ENCODE measurements around the gene NDST1. TPM values are rescaled to one million over a fixed set of nuclear protein-coding genes. Genes with fewer than 3 reads are reported as not detected.
A peak's percentile ranks its signal among the peaks of the same experiment; 100 is the strongest.

The NDST1 gene
- total RNA-seq (2014; rRNA removed; shearing (Covaris generic); ENCODE audit: low replicate concordance): 8.4 and 20.9 TPM in 2 replicates

DNA sequence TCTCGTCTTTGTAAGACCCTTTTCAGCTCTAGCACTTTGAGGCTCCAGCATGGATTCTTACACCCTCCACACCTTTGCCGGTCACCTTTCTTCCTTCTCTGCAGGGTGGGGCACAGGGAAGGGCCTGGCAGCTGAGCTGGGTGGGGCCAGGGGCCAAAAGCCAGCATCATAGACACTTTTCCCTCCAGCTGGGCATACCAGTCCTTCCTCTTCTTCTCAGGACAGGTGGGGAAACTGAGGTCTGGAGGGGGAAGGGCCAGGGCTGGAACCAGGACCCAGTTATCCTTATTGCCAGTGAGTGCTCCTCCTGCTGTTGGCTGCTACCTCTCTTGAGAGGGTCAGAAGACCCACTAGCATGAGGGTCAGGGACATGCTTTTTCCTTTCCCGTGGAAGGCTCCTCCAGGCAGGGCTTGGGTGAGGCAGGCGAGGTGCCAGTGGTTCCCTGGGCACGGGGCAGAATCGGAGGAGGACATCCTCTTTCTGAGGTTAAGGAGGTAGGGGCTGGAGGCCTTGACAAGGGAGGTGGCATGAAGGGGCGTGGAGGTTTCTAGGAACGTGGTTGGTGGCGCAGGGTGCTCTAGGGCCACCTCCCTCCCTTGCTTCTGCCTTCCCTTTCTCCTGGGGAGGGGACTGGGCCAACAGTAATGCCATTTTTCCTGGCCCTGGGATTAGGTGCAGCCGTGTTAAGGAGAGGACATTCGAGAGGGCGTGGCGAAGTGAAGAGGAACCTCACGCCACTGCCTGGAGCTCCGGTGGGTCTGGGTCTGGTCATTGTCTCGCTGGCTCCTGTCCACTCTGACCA is at the start of gene NDST1:
TSS of gene NDST1 (plus strand) at position 658 of the 803 bp plus-strand sequence. CDS start 13,124 bp downstream, outside the sequence.
- Histone ChIP-seq H3K9me2 (replicated peaks; ENCODE audit: insufficient read depth, low read length) (no peaks in the 10 kb centered on the region), H3K4me2 (ENCODE audit: low read depth, low read length, poor library complexity, severe bottlenecking) (no peak within 1 kb of the TSS), H3K36me3 (ENCODE audit: insufficient read depth, low read length) (no peaks in the 10 kb centered on the region), H2AFZ (ENCODE audit: low read length) (no peak within 1 kb of the TSS), H3K4me1 (ENCODE audit: low read length) (no peaks in the 10 kb centered on the region), H3K27me3 (ENCODE audit: low read length) (no peaks in the 10 kb centered on the region), H3K79me2 (ENCODE audit: low read length) (no peaks in the 10 kb centered on the region), H3K9me3 (ENCODE audit: low read length) (no peaks in the 10 kb centered on the region), H3K9ac (ENCODE audit: low read length) (no peak within 1 kb of the TSS), H3K27ac (ENCODE audit: low read length) (no peak within 1 kb of the TSS), H3K4me3 (ENCODE audit: low read length) (no peak within 1 kb of the TSS), H4K20me1 (ENCODE audit: insufficient read depth, low read depth, low read length) (peaks cover 42% of the 10 kb centered on the region)
- DNase-seq: no peak

DNA sequence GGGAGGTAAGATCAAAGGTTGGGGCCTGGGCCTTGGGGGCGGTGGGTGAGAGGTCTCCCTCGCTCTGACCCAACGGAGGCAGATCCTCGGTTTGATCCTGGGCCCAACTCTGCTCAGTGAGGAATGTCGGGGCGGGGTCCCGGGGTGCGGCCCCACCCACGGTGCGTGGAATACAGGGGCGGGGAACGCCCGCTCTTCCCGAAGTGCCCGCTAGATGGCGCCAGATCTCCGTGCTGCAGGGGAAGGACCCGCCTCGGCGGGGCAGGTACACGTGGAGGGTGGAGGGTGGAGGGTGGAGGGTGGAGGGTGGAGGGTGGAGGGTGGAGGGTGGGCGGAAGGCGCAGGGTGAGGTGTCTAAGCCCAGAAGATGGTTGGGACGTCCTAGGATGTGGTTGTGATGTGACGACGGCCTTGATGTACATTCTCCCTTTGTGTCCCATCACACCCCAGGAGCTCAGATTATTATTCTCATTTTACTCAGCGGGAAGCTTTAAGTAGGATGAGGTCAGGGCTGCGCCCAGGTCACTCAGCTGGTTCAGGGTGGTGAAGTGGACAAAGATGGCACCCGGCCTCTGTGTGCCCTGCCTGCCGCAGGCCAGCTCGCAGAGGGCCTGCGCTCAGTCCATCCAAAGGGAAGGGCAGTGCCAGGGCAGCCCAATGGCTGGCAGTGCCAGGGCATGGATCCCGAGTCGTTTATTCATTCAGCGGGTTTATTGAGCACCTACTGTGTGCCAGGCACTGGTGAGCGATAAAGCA is 49.0 kb upstream of the NDST1 start:
- Histone ChIP-seq H3K9ac (ENCODE audit: low read length) (no peak overlapping the region), H3K27ac (ENCODE audit: low read length) (no peak overlapping the region), H3K4me3 (ENCODE audit: low read length) (peak overlapping the region; percentile 11; the same call in 1 of the 2 replicates)

DNA sequence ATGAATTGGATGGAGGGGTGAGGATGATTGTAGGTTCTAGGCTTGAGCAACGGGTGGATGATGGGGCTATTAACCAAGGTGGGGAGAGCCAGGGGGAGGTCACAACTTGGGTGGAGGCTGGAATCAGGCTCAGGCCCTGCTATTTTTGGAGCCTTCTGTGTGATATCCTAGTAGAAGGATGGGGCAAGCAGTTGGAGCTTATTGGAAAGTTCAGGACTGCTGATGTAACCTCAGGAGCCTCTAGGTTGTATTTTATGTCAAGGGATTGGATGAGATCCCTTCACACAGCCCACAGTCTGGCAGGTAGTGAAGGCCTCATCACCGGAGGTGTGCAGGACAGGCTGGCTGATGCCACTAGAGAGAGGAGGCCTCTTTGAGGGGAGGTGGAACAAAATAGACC is 47.1 kb upstream of the NDST1 start:
- no peaks in the 10 kb centered on the region for H3K9me2 ChIP-seq (replicated peaks; ENCODE audit: insufficient read depth, low read length)
- peaks cover 23% of the 10 kb centered on the region for H3K4me1 ChIP-seq (ENCODE audit: low read length)
- H3K4me2 ChIP-seq (ENCODE audit: low read depth, low read length, poor library complexity, severe bottlenecking): peak overlapping the region; percentile 74
- H3K9ac ChIP-seq (ENCODE audit: low read length): peak overlapping the region; percentile 70
- peak overlapping the region; percentile 55 for H3K4me3 ChIP-seq (ENCODE audit: low read length)
- H2AFZ ChIP-seq (ENCODE audit: low read length): peak overlapping the region; percentile 98
- H4K20me1 ChIP-seq (ENCODE audit: insufficient read depth, low read depth, low read length): no peaks in the 10 kb centered on the region
- H3K79me2 ChIP-seq (ENCODE audit: low read length): no peaks in the 10 kb centered on the region
- DNase-seq: no peak
- no peaks in the 10 kb centered on the region for H3K9me3 ChIP-seq (ENCODE audit: low read length)
- no peaks in the 10 kb centered on the region for H3K27me3 ChIP-seq (ENCODE audit: low read length)
- H3K27ac ChIP-seq (ENCODE audit: low read length): peak overlapping the region; percentile 90
- H3K36me3 ChIP-seq (ENCODE audit: insufficient read depth, low read length): no peaks in the 10 kb centered on the region

More for the DNA sequence above, 49.0 kb upstream of the NDST1 start:
- H2AFZ ChIP-seq (ENCODE audit: low read length): peak overlapping the region; percentile 72; the same call in 1 of the 2 replicates
- H3K79me2 ChIP-seq (ENCODE audit: low read length): no peaks in the 10 kb centered on the region
- no peaks in the 10 kb centered on the region for H3K27me3 ChIP-seq (ENCODE audit: low read length)
- no peaks in the 10 kb centered on the region for H4K20me1 ChIP-seq (ENCODE audit: insufficient read depth, low read depth, low read length)
- H3K9me3 ChIP-seq (ENCODE audit: low read length): no peaks in the 10 kb centered on the region
- no peaks in the 10 kb centered on the region for H3K36me3 ChIP-seq (ENCODE audit: insufficient read depth, low read length)
- H3K4me1 ChIP-seq (ENCODE audit: low read length): peaks cover 27% of the 10 kb centered on the region
- H3K9me2 ChIP-seq (replicated peaks; ENCODE audit: insufficient read depth, low read length): no peaks in the 10 kb centered on the region
- DNase-seq: peak; percentile 93
- peak overlapping the region; percentile 26 for H3K4me2 ChIP-seq (ENCODE audit: low read depth, low read length, poor library complexity, severe bottlenecking)

DNA sequence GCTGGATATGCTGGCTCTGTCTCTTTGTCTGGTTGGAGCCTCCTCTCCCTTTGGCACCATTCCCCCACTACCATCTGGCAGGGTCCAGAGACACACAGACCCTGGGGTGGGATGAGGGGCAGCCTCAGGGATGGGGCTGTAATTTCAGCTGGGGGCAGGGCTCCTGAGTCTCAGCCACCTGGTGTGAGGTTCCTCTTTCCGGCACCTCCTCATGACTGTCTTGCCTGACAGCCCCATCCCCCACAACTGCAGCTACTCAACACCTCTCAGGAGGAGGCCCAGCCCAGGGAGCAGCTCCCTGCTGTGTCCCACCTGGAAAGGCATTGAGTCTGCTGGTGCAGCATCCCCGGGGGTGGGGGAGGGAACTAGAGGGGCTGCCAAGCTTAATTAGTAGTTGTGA is 46.7 kb upstream of the NDST1 start:
- Histone ChIP-seq H3K27ac (ENCODE audit: low read length) (peak overlapping the region; percentile 90), H3K36me3 (ENCODE audit: insufficient read depth, low read length) (no peaks in the 10 kb centered on the region), H3K4me2 (ENCODE audit: low read depth, low read length, poor library complexity, severe bottlenecking) (peak overlapping the region; percentile 74), H3K9me3 (ENCODE audit: low read length) (no peaks in the 10 kb centered on the region), H2AFZ (ENCODE audit: low read length) (peak overlapping the region; percentile 98), H3K27me3 (ENCODE audit: low read length) (no peaks in the 10 kb centered on the region), H3K4me1 (ENCODE audit: low read length) (peaks cover 23% of the 10 kb centered on the region), H4K20me1 (ENCODE audit: insufficient read depth, low read depth, low read length) (no peaks in the 10 kb centered on the region), H3K9me2 (replicated peaks; ENCODE audit: insufficient read depth, low read length) (no peaks in the 10 kb centered on the region), H3K4me3 (ENCODE audit: low read length) (peak overlapping the region; percentile 55), H3K79me2 (ENCODE audit: low read length) (no peaks in the 10 kb centered on the region), H3K9ac (ENCODE audit: low read length) (peak overlapping the region; percentile 70)
- peak; percentile 94 for DNase-seq

DNA sequence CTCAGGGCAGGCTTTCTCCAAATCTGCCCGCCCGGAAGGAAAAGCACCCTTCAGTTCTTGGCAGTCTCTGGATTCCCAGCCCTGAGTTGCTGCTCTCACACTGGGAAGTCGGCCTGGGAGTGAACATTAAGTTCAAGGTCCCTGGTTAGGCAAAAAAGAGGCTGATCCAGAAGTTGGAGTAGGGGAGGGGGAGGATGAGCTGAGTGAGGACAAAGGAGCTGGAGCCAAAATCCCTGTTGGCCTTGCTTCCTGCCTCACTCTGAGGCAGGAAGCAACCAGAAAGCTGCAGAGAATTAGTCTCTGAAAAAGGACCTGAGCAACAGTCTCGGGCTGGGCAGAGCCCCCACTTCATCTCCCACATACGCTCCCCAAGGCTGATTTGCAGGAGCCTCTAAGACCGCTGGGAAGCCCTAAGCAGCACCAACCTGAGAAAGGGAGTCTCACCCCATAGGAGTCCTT is 43.3 kb upstream of the NDST1 start:
- no peaks in the 10 kb centered on the region for H3K27me3 ChIP-seq (ENCODE audit: low read length)
- no peaks in the 10 kb centered on the region for H3K9me2 ChIP-seq (replicated peaks; ENCODE audit: insufficient read depth, low read length)
- no peaks in the 10 kb centered on the region for H3K79me2 ChIP-seq (ENCODE audit: low read length)
- H3K36me3 ChIP-seq (ENCODE audit: insufficient read depth, low read length): no peaks in the 10 kb centered on the region
- no peak overlapping the region for H3K27ac ChIP-seq (ENCODE audit: low read length)
- no peak overlapping the region for H3K4me2 ChIP-seq (ENCODE audit: low read depth, low read length, poor library complexity, severe bottlenecking)
- H3K9ac ChIP-seq (ENCODE audit: low read length): no peak overlapping the region
- H3K9me3 ChIP-seq (ENCODE audit: low read length): no peaks in the 10 kb centered on the region
- H4K20me1 ChIP-seq (ENCODE audit: insufficient read depth, low read depth, low read length): no peaks in the 10 kb centered on the region
- no peak overlapping the region for H2AFZ ChIP-seq (ENCODE audit: low read length)
- H3K4me1 ChIP-seq (ENCODE audit: low read length): peaks cover 17% of the 10 kb centered on the region
- H3K4me3 ChIP-seq (ENCODE audit: low read length): no peak overlapping the region
- DNase-seq: no peak

DNA sequence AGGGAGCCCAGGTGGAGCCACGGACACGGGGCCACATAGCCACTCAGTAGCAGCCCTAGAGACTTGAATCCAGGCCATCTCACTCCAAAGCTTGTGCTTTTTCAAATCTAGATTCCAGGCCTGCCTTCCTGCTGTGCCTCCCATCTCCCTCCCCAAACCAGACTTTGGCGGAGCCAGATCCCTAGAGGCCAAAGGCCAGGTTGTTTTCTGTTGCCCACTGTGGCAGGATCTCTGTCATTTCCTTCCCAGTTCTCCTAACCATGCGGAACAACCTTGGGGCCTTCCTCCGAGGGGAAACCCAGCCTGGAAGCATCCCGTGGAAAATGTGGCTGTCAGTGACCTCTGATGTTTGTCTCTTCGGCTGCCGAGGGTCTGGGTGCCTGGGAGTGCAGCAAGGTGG is 42.0 kb upstream of the NDST1 start:
- no peaks in the 10 kb centered on the region for H3K9me3 ChIP-seq (ENCODE audit: low read length)
- H3K9me2 ChIP-seq (replicated peaks; ENCODE audit: insufficient read depth, low read length): no peaks in the 10 kb centered on the region
- no peak overlapping the region for H2AFZ ChIP-seq (ENCODE audit: low read length)
- no peaks in the 10 kb centered on the region for H3K36me3 ChIP-seq (ENCODE audit: insufficient read depth, low read length)
- H3K79me2 ChIP-seq (ENCODE audit: low read length): no peaks in the 10 kb centered on the region
- no peak overlapping the region for H3K27ac ChIP-seq (ENCODE audit: low read length)
- H3K4me3 ChIP-seq (ENCODE audit: low read length): no peak overlapping the region
- H3K4me2 ChIP-seq (ENCODE audit: low read depth, low read length, poor library complexity, severe bottlenecking): no peak overlapping the region
- DNase-seq: no peak
- H4K20me1 ChIP-seq (ENCODE audit: insufficient read depth, low read depth, low read length): no peaks in the 10 kb centered on the region
- peaks cover 11% of the 10 kb centered on the region for H3K4me1 ChIP-seq (ENCODE audit: low read length)
- H3K27me3 ChIP-seq (ENCODE audit: low read length): no peaks in the 10 kb centered on the region
- no peak overlapping the region for H3K9ac ChIP-seq (ENCODE audit: low read length)

DNA sequence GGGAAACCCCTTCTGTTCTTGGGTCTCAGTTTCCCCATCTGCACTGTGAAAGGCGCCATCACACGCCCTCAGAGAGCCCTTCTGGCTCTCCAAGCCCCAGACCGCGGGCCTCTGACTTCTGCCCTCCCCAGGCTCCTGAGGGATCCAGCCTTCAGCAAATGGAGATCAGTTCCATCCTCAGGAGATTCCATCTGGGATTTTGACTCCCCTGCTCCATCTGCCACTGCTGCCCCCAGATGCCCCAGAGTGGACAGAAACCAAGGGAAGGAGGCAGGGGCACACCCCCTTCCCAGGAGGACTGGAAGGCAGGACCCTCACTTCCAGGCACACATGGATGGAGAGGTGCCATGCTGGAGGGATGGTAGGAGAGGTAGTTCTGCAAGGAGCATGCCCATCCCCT is 39.7 kb upstream of the NDST1 start:
- H3K79me2 ChIP-seq (ENCODE audit: low read length): no peaks in the 10 kb centered on the region
- no peak overlapping the region for H3K4me2 ChIP-seq (ENCODE audit: low read depth, low read length, poor library complexity, severe bottlenecking)
- H3K9me2 ChIP-seq (replicated peaks; ENCODE audit: insufficient read depth, low read length): no peaks in the 10 kb centered on the region
- H3K9ac ChIP-seq (ENCODE audit: low read length): no peak overlapping the region
- no peaks in the 10 kb centered on the region for H4K20me1 ChIP-seq (ENCODE audit: insufficient read depth, low read depth, low read length)
- H3K27me3 ChIP-seq (ENCODE audit: low read length): no peaks in the 10 kb centered on the region
- H3K4me1 ChIP-seq (ENCODE audit: low read length): no peaks in the 10 kb centered on the region
- no peak for DNase-seq
- H3K36me3 ChIP-seq (ENCODE audit: insufficient read depth, low read length): no peaks in the 10 kb centered on the region
- H3K4me3 ChIP-seq (ENCODE audit: low read length): no peak overlapping the region
- H3K27ac ChIP-seq (ENCODE audit: low read length): no peak overlapping the region
- H2AFZ ChIP-seq (ENCODE audit: low read length): no peak overlapping the region
- no peaks in the 10 kb centered on the region for H3K9me3 ChIP-seq (ENCODE audit: low read length)

Data from Karpas-422 (cell line).